Endodermal cell (in vitro differentiated cells): ENCODE results near the gene FBLN2. TPM values are rescaled to one million over a fixed set of nuclear protein-coding genes. Genes with fewer than 3 reads are reported as not detected.

ENCODE experiments used
- DNase-seq: peaks from one replicate; pipeline ENCODE4 v3.0.0-alpha.2; 2017
- H3K27ac ChIP-seq: 2 replicates; pipeline ENCODE4 v1.5.1; 2013; ENCODE audit warnings: mild to moderate bottlenecking, low read depth, low read length, moderate library complexity
- H3K27me3 ChIP-seq: 2 replicates; pipeline ENCODE4 v1.6.1; 2013; ENCODE audit warnings: mild to moderate bottlenecking, low read length, moderate library complexity; ENCODE audit not compliant: insufficient read depth, control insufficient read depth, poor library complexity, severe bottlenecking
- H3K36me3 ChIP-seq: 2 replicates; pipeline ENCODE4 v1.7.0; 2013; ENCODE audit warnings: mild to moderate bottlenecking, low read length, moderate library complexity; ENCODE audit not compliant: control insufficient read depth, insufficient read depth
- H3K4me1 ChIP-seq: one replicate; pipeline ENCODE4 v1.7.0; 2013; ENCODE audit warnings: low read length; ENCODE audit not compliant: control insufficient read depth, insufficient read depth
- H3K4me3 ChIP-seq: 2 replicates; pipeline ENCODE4 v1.5.1; 2013; ENCODE audit warnings: mild to moderate bottlenecking, low read length, moderate library complexity
- H3K9ac ChIP-seq: 2 replicates; pipeline ENCODE4 v1.6.1; 2013; ENCODE audit warnings: mild to moderate bottlenecking, low read length, moderate library complexity; ENCODE audit not compliant: poor library complexity, severe bottlenecking; ENCODE audit errors: extremely low read depth
- H3K9me3 ChIP-seq: 2 replicates; pipeline ENCODE4 v1.6.1; 2013; ENCODE audit warnings: mild to moderate bottlenecking, low read length, moderate library complexity; ENCODE audit not compliant: control insufficient read depth
- H3K27ac Mint-ChIP-seq: 2 replicates; pipeline ENCODE4 v1.8.0; 2020; ENCODE audit warnings: mixed read lengths
- H3K27me3 Mint-ChIP-seq: 2 replicates; pipeline ENCODE4 v1.8.0; 2021; ENCODE audit warnings: mild to moderate bottlenecking, mixed read lengths; ENCODE audit not compliant: insufficient read depth
- H3K36me3 Mint-ChIP-seq: 2 replicates; pipeline ENCODE4 v1.8.0; 2020; ENCODE audit warnings: low read depth, mixed read lengths
- H3K4me1 Mint-ChIP-seq: 2 replicates; pipeline ENCODE4 v1.8.0; 2020; ENCODE audit warnings: mixed read lengths
- H3K4me3 Mint-ChIP-seq: 2 replicates; pipeline ENCODE4 v1.8.0; 2020; ENCODE audit warnings: mild to moderate bottlenecking, moderate library complexity, mixed read lengths
- H3K9me3 Mint-ChIP-seq: 2 replicates; pipeline ENCODE4 v1.8.0; 2020; ENCODE audit warnings: mild to moderate bottlenecking, mixed read lengths
- CTCF ChIP-seq: fragments of 200-600 bp; sonication (generic); conservative IDR thresholded peaks from 2 replicates; pipeline ENCODE4 v1.5.0; 2021; ENCODE audit warnings: antibody characterized with exemption, mild to moderate bottlenecking
- WGBS, 2 experiments: methylation state at CpG; one replicate each; pipeline versions ENCODE4 v1.1.5 to v1.1.7; 2013; ENCODE audit warnings: missing lambda C conversion rate in 2 of 2, mixed read lengths in 1 of 2; ENCODE audit not compliant: insufficient coverage in 1 of 2, insufficient read length in 1 of 2; 5-methylcytosine and 5-hydroxymethylcytosine counted together
- total RNA-seq, 2 donors: library from RNA; stranded (reverse); fragmentation: NEBNext Ultra II Directional in 1 of 2; extraction: Animal tissue kit (Norgen Biotek cat#: 25700) in 1 of 2; gene quantifications; 2 replicates in 1 of 2; 3 replicates in 1 of 2; pipeline ENCODE4 v1.2.1, GENCODE V29; 2021

FBLN2 gene
- total RNA-seq, 2 donors from 2014 or later, result 86.1 to 136 TPM

- Mint-ChIP-seq H3K27ac (no peak overlapping the region), H3K4me3 (no peak overlapping the region), H3K4me1 (peaks cover 8% of the 10 kb centered on the region), H3K9me3 (no peaks in the 10 kb centered on the region), H3K36me3 (peaks cover 2% of the 10 kb centered on the region), H3K27me3 (peaks cover 5% of the 10 kb centered on the region)
- no peak for DNase-seq
- no peaks in the 10 kb centered on the region for H3K9me3 ChIP-seq
- WGBS, 2 experiments, result 87 to 89% methylated on average over 5 of the region's 5 CpGs
- peaks cover 7% of the 10 kb centered on the region for H3K4me1 ChIP-seq
- TF ChIP-seq CTCF, result no peak
- no peak overlapping the region for H3K9ac ChIP-seq
- peak overlapping the region; percentile 81 for H3K27ac ChIP-seq
- no peak overlapping the region for H3K4me3 ChIP-seq
- no peaks in the 10 kb centered on the region for H3K36me3 ChIP-seq
- no peaks in the 10 kb centered on the region for H3K27me3 ChIP-seq
These were observed 8.5 kb downstream of the FBLN2 start for GRCh38 chr3:13557417-13557816.

DNA sequence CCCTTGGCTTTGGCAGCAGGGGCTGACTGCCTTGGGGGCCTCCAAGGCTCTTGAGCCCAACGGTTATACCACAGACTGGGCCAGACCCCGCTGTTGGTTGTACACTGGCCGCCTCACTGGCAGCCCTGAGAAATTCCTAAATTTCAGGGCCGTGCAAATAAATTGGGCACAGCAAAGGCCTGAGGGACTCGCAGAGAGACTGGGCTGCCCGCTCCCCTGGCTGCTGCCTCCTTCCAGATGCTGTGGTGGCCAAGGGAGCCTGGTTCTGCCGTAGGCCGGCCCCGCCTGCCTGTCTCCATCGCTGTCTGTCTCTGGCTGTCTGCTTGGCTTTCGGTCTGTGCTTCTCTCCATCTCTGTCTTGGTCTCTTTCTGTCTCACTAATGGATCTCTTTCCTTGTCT is 9.0 kb downstream of the FBLN2 start:
- no peak overlapping the region for H3K27ac ChIP-seq
- TF ChIP-seq CTCF, result no peak
- H3K4me1 ChIP-seq, result peaks cover 7% of the 10 kb centered on the region
- 92 to 98% methylated on average over 10 to 11 of the region's 11 CpGs for WGBS, 2 experiments
- no peak overlapping the region for H3K9ac ChIP-seq
- Mint-ChIP-seq H3K27ac (no peak overlapping the region), H3K4me1 (peaks cover 8% of the 10 kb centered on the region), H3K27me3 (peaks cover 5% of the 10 kb centered on the region), H3K36me3 (peaks cover 2% of the 10 kb centered on the region), H3K9me3 (no peaks in the 10 kb centered on the region), H3K4me3 (no peak overlapping the region)
- no peaks in the 10 kb centered on the region for H3K9me3 ChIP-seq
- no peaks in the 10 kb centered on the region for H3K36me3 ChIP-seq
- no peaks in the 10 kb centered on the region for H3K27me3 ChIP-seq
- DNase-seq, result no peak
- no peak overlapping the region for H3K4me3 ChIP-seq

DNA sequence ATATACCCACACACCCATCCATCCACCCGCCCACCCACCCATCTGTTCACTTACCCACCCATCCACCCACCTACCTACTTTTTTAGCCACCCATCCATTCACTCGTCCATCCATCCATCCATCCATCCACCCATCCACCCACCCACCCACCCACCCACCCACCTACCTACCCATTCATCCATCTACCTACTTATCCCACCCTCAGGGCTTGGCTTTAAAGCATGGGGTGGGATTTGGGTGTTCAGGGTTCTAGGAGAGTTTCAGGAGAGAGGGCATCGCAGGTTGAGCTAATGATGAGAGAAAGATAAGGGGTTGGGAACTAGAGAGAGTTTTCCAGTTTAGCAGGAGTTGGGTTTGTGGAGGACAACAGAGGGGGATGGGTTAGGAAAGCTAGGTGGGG is 9.7 kb downstream of the FBLN2 start:
- peaks cover 8% of the 10 kb centered on the region for H3K4me1 Mint-ChIP-seq

More for the DNA sequence above, 9.7 kb downstream of the FBLN2 start:
- Histone ChIP-seq H3K36me3 (no peaks in the 10 kb centered on the region), H3K9me3 (no peaks in the 10 kb centered on the region), H3K27ac (no peak overlapping the region), H3K9ac (no peak overlapping the region), H3K4me1 (peaks cover 7% of the 10 kb centered on the region), H3K4me3 (no peak overlapping the region), H3K27me3 (no peaks in the 10 kb centered on the region)
- DNase-seq, result no peak
- no peak overlapping the region for H3K4me3 Mint-ChIP-seq
- H3K27me3 Mint-ChIP-seq, result peaks cover 2% of the 10 kb centered on the region
- no peak overlapping the region for H3K27ac Mint-ChIP-seq
- no peaks in the 10 kb centered on the region for H3K9me3 Mint-ChIP-seq
- WGBS, 2 experiments, result 92 to 98% methylated on average over 1 to 2 of the region's 3 CpGs
- peaks cover 2% of the 10 kb centered on the region for H3K36me3 Mint-ChIP-seq
- no peak for TF ChIP-seq CTCF
